Glutamatergic neuron (in vitro differentiated cells): ENCODE data around the gene RPA1. TPM values are rescaled to one million over a fixed set of nuclear protein-coding genes. Genes with fewer than 3 reads are reported as not detected.

Experiments used
- DNase-seq: peaks from one replicate; pipeline ENCODE4 v3.0.0; 2022
- H3K27ac Mint-ChIP-seq: one replicate; pipeline ENCODE4 v1.8.0; 2020; ENCODE audit warnings: mild to moderate bottlenecking, mixed read lengths, inconsistent platforms; ENCODE audit not compliant: unreplicated experiment
- H3K27me3 Mint-ChIP-seq: one replicate; pipeline ENCODE4 v1.8.0; 2020; ENCODE audit warnings: mild to moderate bottlenecking, moderate library complexity, mixed read lengths, inconsistent platforms; ENCODE audit not compliant: unreplicated experiment
- H3K36me3 Mint-ChIP-seq: one replicate; pipeline ENCODE4 v1.8.0; 2020; ENCODE audit warnings: mild to moderate bottlenecking, mixed read lengths, inconsistent platforms; ENCODE audit not compliant: unreplicated experiment
- H3K4me1 Mint-ChIP-seq: one replicate; pipeline ENCODE4 v1.8.0; 2020; ENCODE audit warnings: mild to moderate bottlenecking, low read depth, mixed read lengths, inconsistent platforms; ENCODE audit not compliant: unreplicated experiment
- H3K4me3 Mint-ChIP-seq: one replicate; pipeline ENCODE4 v1.8.0; 2020; ENCODE audit warnings: mild to moderate bottlenecking, mixed read lengths, inconsistent platforms; ENCODE audit not compliant: unreplicated experiment
- H3K9me3 Mint-ChIP-seq: one replicate; pipeline ENCODE4 v1.8.0; 2020; ENCODE audit warnings: mild to moderate bottlenecking, moderate library complexity, mixed read lengths, inconsistent platforms; ENCODE audit not compliant: unreplicated experiment
- total RNA-seq: library from RNA; stranded (reverse); fragmentation: NEBNext Ultra II Directional; extraction: Animal tissue kit (Norgen Biotek cat#: 25700); gene quantifications from one replicate; pipeline ENCODE4 v1.2.1, GENCODE V29; 2021; ENCODE audit not compliant: unreplicated experiment
- TF ChIP-seq, protein P1 (sequence below): fragments of 200-600 bp; sonication (generic); IDR thresholded peaks from one replicate; pipeline ENCODE4 v1.5.0; 2021; ENCODE audit not compliant: partially characterized antibody, unreplicated experiment

RPA1 gene
- total RNA-seq, 1 donor from 2014 or later = 43.4 TPM

DNA sequence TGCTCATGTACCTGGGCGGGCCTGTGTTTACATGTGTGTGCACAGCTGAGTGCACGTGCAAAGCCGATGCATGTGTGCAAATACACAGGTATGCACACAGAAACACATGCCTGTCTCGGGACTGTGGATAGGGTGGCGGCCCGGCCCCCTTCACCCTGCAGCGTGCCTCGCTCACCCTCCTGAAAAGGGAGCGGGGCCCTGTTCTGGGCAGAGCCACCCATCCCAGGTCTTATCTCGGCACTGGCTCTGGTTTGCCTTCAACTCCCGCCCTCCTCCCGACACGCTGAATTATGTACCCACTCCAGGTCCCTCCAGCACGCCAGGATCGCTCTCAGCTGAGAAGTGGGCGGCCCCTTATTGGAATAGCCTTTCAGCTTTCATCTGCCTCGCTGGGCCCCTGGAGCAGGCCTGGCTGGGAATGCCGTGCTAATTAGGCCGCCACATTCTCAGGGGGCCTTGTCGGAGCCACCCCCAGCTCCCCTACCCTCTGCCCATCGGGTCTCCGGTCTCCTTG is 117.5 kb downstream of the RPA1 start:
- DNase-seq = no peak
- Mint-ChIP-seq H3K36me3 (peaks cover 9% of the 10 kb centered on the region), H3K4me1 (peaks cover 32% of the 10 kb centered on the region), H3K4me3 (no peak overlapping the region), H3K27ac (no peak overlapping the region), H3K9me3 (peaks cover 27% of the 10 kb centered on the region), H3K27me3 (peaks cover 15% of the 10 kb centered on the region)
- TF ChIP-seq, protein P1, sequence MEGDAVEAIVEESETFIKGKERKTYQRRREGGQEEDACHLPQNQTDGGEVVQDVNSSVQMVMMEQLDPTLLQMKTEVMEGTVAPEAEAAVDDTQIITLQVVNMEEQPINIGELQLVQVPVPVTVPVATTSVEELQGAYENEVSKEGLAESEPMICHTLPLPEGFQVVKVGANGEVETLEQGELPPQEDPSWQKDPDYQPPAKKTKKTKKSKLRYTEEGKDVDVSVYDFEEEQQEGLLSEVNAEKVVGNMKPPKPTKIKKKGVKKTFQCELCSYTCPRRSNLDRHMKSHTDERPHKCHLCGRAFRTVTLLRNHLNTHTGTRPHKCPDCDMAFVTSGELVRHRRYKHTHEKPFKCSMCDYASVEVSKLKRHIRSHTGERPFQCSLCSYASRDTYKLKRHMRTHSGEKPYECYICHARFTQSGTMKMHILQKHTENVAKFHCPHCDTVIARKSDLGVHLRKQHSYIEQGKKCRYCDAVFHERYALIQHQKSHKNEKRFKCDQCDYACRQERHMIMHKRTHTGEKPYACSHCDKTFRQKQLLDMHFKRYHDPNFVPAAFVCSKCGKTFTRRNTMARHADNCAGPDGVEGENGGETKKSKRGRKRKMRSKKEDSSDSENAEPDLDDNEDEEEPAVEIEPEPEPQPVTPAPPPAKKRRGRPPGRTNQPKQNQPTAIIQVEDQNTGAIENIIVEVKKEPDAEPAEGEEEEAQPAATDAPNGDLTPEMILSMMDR = no peak

DNA sequence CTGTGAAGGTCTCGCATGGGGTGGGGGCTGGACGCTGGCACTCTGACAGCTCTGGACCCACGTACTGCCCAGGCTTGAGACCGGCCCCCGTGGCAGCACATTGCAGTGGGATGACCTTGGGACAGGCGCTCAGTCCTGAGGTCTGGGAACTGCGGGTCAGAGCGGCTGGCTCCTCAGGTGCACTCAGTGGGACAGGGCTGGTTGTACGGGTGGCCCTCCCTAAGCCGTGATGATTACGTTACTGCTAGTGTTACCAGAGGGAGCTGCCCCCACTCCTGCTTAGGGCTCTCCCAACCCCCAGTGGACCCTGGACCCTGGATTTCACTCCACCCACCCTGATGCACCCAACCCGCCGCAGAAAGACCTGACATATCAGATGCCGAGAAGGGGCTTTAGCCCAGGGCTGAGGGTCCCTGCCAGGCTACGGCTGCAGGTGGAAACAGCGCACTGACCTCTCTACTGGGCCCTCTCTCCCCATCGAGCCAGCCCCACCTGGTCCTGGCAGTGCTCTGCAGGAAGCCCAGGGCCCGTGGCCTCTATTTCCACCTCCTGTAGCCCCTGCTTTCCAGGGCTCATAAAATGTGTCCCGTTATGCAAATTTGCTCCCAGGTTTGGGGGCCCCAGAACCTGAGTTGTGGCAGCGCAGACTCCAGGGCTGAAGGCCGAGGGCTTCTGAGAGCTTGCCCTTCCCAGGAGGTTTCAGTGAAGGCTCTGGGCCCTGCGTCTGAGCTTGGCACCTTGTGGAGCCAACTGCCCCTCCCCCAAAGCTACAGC is 118.1 kb downstream of the RPA1 start:
- Mint-ChIP-seq H3K36me3 (peaks cover 9% of the 10 kb centered on the region), H3K27me3 (peaks cover 15% of the 10 kb centered on the region), H3K4me1 (peaks cover 32% of the 10 kb centered on the region), H3K4me3 (no peak overlapping the region), H3K27ac (no peak overlapping the region), H3K9me3 (peaks cover 27% of the 10 kb centered on the region)
- no peak for DNase-seq
- TF ChIP-seq, protein P1 = no peak

- H3K27ac Mint-ChIP-seq = no peak overlapping the region
- peaks cover 15% of the 10 kb centered on the region for H3K27me3 Mint-ChIP-seq
- H3K36me3 Mint-ChIP-seq = peaks cover 9% of the 10 kb centered on the region
- DNase-seq = no peak
- TF ChIP-seq, protein P1 = no peak
- H3K4me3 Mint-ChIP-seq = no peak overlapping the region
- peaks cover 32% of the 10 kb centered on the region for H3K4me1 Mint-ChIP-seq
- peaks cover 27% of the 10 kb centered on the region for H3K9me3 Mint-ChIP-seq
Observed at GRCh38 chr17:1948517-1948825, 118.7 kb downstream of the RPA1 start.

Other genes with a start within 250 kb of the RPA1 start
- gene SLC43A2, start 201.2 kb upstream of the RPA1 start, total RNA-seq = 31.3 TPM
- gene SCARF1, start 184.3 kb upstream of the RPA1 start, total RNA-seq = 4.0 TPM
- 4.2 TPM for gene RILP, start 180.1 kb upstream of the RPA1 start, total RNA-seq
- 297 TPM for gene PRPF8, start 145.1 kb upstream of the RPA1 start, total RNA-seq
- 0.96 TPM for gene TLCD2, start 119.6 kb upstream of the RPA1 start, total RNA-seq
- gene WDR81, start 105.3 kb upstream of the RPA1 start, total RNA-seq = 13.4 TPM
- gene SERPINF2, start 87.1 kb upstream of the RPA1 start, total RNA-seq = 0.37 TPM
- 9.7 TPM for gene SERPINF1, start 67.9 kb upstream of the RPA1 start, total RNA-seq
- 11.4 TPM for gene SMYD4, start 103 bp upstream of the RPA1 start, total RNA-seq
- gene RTN4RL1, start 195.3 kb downstream of the RPA1 start, total RNA-seq = 50.3 TPM
- gene DPH1, start 200.1 kb downstream of the RPA1 start, total RNA-seq = 36.4 TPM
- 16.3 TPM for gene OVCA2, start 212.0 kb downstream of the RPA1 start, total RNA-seq
- gene HIC1, start 225.1 kb downstream of the RPA1 start, total RNA-seq = 2.5 TPM